ENCODE measurements around the gene NMT2. TPM values are rescaled to one million over a fixed set of nuclear protein-coding genes. Genes with fewer than 3 reads are reported as not detected.
"Not testable (repeated sequence)": the region's sequence is repeated elsewhere in the genome, so short reads cannot be mapped to it uniquely, and the experiment has no call there.

Gene NMT2
- total RNA-seq, 6 experiments from 2014 or later, result 29.4 to 67.3 (median 62.6) TPM

DNA sequence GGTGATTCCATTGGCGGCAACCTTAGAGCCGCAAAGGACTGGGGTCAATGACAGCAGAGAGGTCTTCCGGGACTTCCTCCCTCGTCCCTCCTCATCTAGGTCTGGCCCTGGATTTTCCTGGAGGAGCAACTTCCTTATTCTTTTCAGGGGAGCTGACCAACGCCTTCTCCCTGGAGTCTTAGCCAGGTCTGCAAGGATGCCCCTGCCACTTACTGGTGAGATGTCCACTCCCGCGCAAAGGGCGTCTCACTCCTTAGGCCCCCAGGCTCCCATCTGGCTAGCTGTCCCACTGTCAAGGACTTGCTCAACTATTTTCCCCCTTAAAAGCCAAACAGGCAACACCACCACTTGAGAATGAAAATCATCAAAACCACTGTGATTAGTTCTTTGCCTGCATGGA lies 42.0 kb upstream of the NMT2 start:
- TF ChIP-seq, protein P1, sequence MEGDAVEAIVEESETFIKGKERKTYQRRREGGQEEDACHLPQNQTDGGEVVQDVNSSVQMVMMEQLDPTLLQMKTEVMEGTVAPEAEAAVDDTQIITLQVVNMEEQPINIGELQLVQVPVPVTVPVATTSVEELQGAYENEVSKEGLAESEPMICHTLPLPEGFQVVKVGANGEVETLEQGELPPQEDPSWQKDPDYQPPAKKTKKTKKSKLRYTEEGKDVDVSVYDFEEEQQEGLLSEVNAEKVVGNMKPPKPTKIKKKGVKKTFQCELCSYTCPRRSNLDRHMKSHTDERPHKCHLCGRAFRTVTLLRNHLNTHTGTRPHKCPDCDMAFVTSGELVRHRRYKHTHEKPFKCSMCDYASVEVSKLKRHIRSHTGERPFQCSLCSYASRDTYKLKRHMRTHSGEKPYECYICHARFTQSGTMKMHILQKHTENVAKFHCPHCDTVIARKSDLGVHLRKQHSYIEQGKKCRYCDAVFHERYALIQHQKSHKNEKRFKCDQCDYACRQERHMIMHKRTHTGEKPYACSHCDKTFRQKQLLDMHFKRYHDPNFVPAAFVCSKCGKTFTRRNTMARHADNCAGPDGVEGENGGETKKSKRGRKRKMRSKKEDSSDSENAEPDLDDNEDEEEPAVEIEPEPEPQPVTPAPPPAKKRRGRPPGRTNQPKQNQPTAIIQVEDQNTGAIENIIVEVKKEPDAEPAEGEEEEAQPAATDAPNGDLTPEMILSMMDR (IDR thresholded peaks at IDR 0.05), result no peak
- peak overlapping the region; percentile 91; the same call in 1 of the 2 replicates for H3K27ac Mint-ChIP-seq
- no peak for DNase-seq
- no peaks in the 10 kb centered on the region; the same call in 1 of the 2 replicates for H3K27me3 Mint-ChIP-seq (ENCODE audit: insufficient read depth)
- peaks cover 13% of the 10 kb centered on the region for H3K9me3 Mint-ChIP-seq
- H3K36me3 Mint-ChIP-seq (ENCODE audit: low read depth), result peaks cover 44% of the 10 kb centered on the region
- H3K4me3 Mint-ChIP-seq, result no peak overlapping the region
- H3K4me1 Mint-ChIP-seq (ENCODE audit: low read depth), result peaks cover 45% of the 10 kb centered on the region

DNA sequence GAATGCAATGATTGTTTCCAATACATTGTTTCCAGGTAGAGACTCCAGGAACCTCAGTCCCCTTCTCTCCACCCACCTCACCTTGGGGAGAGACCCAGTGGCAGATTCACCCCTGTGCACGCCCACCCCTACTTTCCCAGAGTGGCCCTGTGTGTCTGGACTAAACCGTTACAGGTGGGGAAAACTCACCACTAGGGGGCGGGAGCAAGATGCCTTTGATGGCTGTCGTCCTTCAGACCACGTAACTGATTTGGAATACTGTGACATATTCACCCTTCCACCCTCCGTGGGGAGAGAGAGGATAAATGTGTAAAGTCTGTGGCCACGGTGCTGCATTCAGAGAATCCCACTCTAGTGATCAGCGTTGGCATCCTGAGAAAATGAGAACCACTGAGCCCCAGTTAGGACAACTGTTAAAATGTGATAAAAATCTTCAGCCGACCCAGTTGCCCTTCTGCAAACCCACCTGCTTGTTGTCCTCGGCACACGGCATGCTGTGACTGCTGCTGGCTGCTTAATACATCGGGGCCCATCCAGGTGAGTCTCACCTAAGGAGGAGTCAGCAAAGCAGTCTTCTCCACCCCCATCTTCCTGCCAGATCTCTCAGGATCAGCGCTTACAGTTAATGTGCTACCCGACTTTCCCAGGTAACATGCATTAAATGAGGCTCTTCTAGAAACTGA lies 41.5 kb upstream of the NMT2 start:
- TF ChIP-seq, protein P1 (IDR thresholded peaks at IDR 0.05), result peak; percentile 96
- peak; percentile 36 for DNase-seq
- Mint-ChIP-seq H3K4me3 (no peak overlapping the region), H3K4me1 (ENCODE audit: low read depth) (peaks cover 45% of the 10 kb centered on the region), H3K9me3 (peaks cover 13% of the 10 kb centered on the region), H3K27me3 (ENCODE audit: insufficient read depth) (no peaks in the 10 kb centered on the region; the same call in 1 of the 2 replicates), H3K36me3 (ENCODE audit: low read depth) (peaks cover 44% of the 10 kb centered on the region), H3K27ac (peak overlapping the region; percentile 91; the same call in 1 of the 2 replicates)

DNA sequence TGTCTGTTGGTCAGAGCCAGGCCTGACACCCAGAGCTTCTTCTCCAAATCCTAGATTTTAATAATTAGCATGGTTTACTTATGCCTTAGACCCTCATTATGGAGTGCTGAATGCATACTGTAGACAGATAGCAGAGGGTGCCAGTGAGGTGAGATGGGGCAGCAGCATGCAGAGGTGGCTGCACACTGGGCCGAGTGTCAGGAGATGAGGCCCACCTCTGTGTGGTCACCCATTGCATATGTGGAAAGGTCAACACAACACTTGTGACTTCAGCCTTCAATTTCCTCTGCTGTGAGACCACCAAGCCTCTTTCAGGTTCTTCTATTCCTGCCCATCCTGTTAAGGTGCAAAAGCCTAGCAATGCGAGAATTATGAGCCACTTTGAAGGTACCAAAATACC lies 39.7 kb upstream of the NMT2 start:
- H3K36me3 Mint-ChIP-seq (ENCODE audit: low read depth), result peaks cover 30% of the 10 kb centered on the region
- no peaks in the 10 kb centered on the region; the same call in 1 of the 2 replicates for H3K27me3 Mint-ChIP-seq (ENCODE audit: insufficient read depth)
- no peak overlapping the region for H3K27ac Mint-ChIP-seq
- no peak overlapping the region for H3K4me3 Mint-ChIP-seq
- DNase-seq, result no peak
- H3K4me1 Mint-ChIP-seq (ENCODE audit: low read depth), result peaks cover 48% of the 10 kb centered on the region
- TF ChIP-seq, protein P1 (IDR thresholded peaks at IDR 0.05), result no peak
- H3K9me3 Mint-ChIP-seq, result peaks cover 11% of the 10 kb centered on the region

DNA sequence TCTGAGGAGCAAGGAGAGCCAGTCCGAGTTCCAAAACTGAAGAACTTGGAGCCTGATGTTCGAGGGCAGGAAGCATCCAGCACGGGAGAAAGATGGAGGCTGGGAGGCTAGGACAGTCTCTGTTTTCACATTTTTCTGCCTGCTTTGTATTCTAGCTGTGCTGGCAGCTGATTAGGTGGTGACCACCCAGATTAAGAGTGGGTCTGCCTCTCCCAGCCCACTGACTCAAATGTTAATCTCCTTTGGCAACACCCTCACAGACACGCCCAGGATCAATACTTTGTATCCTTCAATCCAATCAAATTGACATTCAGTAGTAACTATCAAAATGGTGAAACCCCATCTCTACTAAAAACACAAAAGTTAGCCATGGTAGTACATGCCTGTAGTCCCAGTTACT lies 38.9 kb upstream of the NMT2 start:
- H3K4me3 Mint-ChIP-seq; DNase-seq; H3K27me3 Mint-ChIP-seq (ENCODE audit: insufficient read depth); H3K27ac Mint-ChIP-seq; H3K9me3 Mint-ChIP-seq: not testable (repeated sequence)
- peaks cover 23% of the 10 kb centered on the region for H3K36me3 Mint-ChIP-seq (ENCODE audit: low read depth)
- H3K4me1 Mint-ChIP-seq (ENCODE audit: low read depth), result peaks cover 52% of the 10 kb centered on the region

DNA sequence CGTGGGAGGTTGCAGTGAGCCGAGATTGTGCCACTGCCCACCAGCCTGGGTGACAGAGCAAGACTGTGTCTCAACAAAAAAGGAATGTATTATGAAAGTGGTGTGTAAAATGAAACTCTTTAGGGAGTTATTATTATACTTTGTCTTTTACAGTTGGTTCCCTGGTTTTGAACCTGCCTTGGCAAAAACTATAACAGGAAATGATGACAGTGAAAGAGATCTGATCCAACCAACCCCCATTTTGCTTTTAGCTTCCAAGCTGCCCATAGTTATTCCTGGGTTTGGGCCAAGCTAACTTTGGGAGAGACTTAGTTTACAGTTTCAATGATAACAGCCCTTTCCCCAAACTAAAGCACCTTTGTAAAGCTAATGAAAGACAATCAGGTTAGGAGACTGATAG lies 34.1 kb upstream of the NMT2 start:
- H3K4me1 Mint-ChIP-seq (ENCODE audit: low read depth), result peaks cover 58% of the 10 kb centered on the region
- peak overlapping the region; percentile 56 for H3K4me3 Mint-ChIP-seq
- TF ChIP-seq, protein P1 (IDR thresholded peaks at IDR 0.05), result no peak
- no peaks in the 10 kb centered on the region for H3K9me3 Mint-ChIP-seq
- H3K36me3 Mint-ChIP-seq (ENCODE audit: low read depth), result no peaks in the 10 kb centered on the region
- H3K27me3 Mint-ChIP-seq (ENCODE audit: insufficient read depth), result no peaks in the 10 kb centered on the region; the same call in 1 of the 2 replicates
- peak overlapping the region; percentile 79 for H3K27ac Mint-ChIP-seq
- DNase-seq, result no peak

DNA sequence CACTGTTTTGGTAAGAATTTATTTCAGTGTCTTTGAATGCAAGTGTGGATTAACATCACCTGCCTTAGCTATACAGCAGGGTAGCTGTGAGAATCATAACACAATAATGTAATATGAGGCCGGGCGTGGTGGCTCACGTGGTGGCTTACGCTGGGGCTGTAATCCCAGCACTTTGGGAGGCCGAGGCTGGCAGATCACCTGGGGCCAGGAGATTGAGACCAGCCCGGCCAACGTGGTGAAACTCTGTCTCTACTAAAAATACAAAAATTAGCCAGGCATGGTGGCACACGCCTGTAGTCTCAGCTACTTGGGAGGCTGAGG lies 33.8 kb upstream of the NMT2 start:
- not testable (repeated sequence) for H3K27me3 Mint-ChIP-seq (ENCODE audit: insufficient read depth); DNase-seq; H3K36me3 Mint-ChIP-seq (ENCODE audit: low read depth); H3K9me3 Mint-ChIP-seq
- Mint-ChIP-seq H3K4me1 (ENCODE audit: low read depth) (peaks cover 61% of the 10 kb centered on the region), H3K4me3 (peak overlapping the region; percentile 56), H3K27ac (peak overlapping the region; percentile 79)
